Measurements from ENCODE around the gene SLC47A2. TPM values are rescaled to one million over a fixed set of nuclear protein-coding genes. Genes with fewer than 3 reads are reported as not detected.

SLC47A2 gene
- polyA plus RNA-seq, 1 donor from 2014 or later = not detected

DNA sequence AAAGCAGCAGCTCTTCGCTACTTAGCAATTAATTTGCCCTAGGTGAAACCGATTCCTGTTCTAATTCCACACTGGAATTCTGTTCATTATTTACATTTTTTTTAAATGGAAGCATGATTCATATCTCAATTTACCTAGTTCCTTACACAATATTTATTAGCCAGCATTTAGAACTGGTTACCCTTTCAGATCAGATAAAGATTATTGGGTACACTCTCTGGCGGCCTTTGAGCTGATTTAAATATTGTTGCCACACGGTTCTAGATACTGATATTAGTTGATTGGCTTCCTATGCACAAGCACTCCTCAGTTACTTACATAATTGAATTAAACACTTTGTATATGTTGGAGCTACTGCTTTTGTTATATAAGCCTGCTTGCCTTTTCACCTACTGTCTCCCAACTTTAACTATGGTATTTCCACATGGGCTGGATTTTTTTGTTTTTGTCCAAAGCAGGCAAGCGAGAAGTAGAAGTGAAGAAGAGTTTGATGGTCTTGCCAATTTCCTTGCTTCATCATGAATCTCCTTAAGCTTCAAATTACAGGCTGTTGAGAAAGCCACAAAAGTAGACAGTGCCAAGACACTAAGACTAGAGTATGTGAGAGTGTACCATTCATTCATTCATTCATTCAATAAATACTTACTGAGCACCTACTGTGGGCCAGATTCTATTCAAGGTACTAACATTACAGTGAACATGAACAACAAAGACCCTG lies 71.7 kb downstream of the SLC47A2 start:
- H3K9me3 ChIP-seq (ENCODE audit: low read length) = no peaks in the 10 kb centered on the region
- H4K20me1 ChIP-seq (ENCODE audit: insufficient read depth) = no peaks in the 10 kb centered on the region
- TF ChIP-seq RAD21 (conservative IDR thresholded peaks at IDR 0.05) (no peak), TAF1 (IDR thresholded peaks at IDR 0.05; ENCODE audit: low read depth) (no peak), CTCF (IDR thresholded peaks at IDR 0.05; ENCODE audit: poor library complexity, severe bottlenecking) (no peak)
- TF ChIP-seq, protein P1, sequence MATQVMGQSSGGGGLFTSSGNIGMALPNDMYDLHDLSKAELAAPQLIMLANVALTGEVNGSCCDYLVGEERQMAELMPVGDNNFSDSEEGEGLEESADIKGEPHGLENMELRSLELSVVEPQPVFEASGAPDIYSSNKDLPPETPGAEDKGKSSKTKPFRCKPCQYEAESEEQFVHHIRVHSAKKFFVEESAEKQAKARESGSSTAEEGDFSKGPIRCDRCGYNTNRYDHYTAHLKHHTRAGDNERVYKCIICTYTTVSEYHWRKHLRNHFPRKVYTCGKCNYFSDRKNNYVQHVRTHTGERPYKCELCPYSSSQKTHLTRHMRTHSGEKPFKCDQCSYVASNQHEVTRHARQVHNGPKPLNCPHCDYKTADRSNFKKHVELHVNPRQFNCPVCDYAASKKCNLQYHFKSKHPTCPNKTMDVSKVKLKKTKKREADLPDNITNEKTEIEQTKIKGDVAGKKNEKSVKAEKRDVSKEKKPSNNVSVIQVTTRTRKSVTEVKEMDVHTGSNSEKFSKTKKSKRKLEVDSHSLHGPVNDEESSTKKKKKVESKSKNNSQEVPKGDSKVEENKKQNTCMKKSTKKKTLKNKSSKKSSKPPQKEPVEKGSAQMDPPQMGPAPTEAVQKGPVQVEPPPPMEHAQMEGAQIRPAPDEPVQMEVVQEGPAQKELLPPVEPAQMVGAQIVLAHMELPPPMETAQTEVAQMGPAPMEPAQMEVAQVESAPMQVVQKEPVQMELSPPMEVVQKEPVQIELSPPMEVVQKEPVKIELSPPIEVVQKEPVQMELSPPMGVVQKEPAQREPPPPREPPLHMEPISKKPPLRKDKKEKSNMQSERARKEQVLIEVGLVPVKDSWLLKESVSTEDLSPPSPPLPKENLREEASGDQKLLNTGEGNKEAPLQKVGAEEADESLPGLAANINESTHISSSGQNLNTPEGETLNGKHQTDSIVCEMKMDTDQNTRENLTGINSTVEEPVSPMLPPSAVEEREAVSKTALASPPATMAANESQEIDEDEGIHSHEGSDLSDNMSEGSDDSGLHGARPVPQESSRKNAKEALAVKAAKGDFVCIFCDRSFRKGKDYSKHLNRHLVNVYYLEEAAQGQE (IDR thresholded peaks at IDR 0.05; ENCODE audit: borderline replicate concordance) = no peak
- no peaks in the 10 kb centered on the region for H3K9me2 ChIP-seq (ENCODE audit: insufficient read depth, low read length)
- H3K27me3 ChIP-seq (ENCODE audit: insufficient read depth, low read depth, low read length) = no peaks in the 10 kb centered on the region
- H3K36me3 ChIP-seq (ENCODE audit: insufficient read depth, low read length) = no peaks in the 10 kb centered on the region
- peaks cover 6% of the 10 kb centered on the region for H3F3A ChIP-seq (ENCODE audit: insufficient read depth, low read length, poor library complexity, severe bottlenecking)
- no peak overlapping the region for H2AFZ ChIP-seq (ENCODE audit: low read depth, low read length)
- no peak overlapping the region for H3K9ac ChIP-seq (ENCODE audit: low read length)
- no peak overlapping the region for H3K4me3 ChIP-seq (ENCODE audit: low read length)
- H3K4me2 ChIP-seq (ENCODE audit: low read length) = no peak overlapping the region
- peaks cover 7% of the 10 kb centered on the region for H3K79me2 ChIP-seq (replicated peaks; ENCODE audit: insufficient read depth, low read length)
- H3K27ac ChIP-seq (ENCODE audit: low read length) = no peak overlapping the region

DNA sequence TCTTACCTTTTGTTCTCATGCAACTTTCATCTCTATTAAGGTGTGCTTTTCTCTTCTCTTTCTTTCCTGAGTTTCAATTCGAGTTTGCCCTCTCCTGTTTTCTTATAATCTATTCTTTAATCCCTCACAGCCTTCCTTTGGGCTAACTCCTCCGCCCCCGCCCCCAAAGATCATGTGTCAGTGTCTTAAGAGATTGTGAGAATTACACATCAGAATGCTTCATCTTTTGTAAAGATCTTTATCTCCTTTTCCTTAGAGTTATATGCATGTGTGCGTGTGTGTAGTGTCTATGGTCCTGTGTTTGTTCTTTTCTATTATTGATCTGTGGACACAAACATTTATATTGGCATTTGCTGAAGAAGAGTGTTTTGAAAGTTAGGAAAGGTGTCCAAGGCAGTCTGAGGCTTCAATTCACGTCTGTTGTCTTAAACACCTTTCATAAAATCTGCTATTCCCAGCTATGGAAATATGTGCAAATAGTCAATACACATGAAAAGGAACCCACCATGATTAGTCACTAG lies 74.0 kb downstream of the SLC47A2 start:
- H3K9ac ChIP-seq (ENCODE audit: low read length) = no peak overlapping the region
- H3K4me2 ChIP-seq (ENCODE audit: low read length) = no peak overlapping the region
- H3K36me3 ChIP-seq (ENCODE audit: insufficient read depth, low read length) = no peaks in the 10 kb centered on the region
- H2AFZ ChIP-seq (ENCODE audit: low read depth, low read length) = no peak overlapping the region
- H3F3A ChIP-seq (ENCODE audit: insufficient read depth, low read length, poor library complexity, severe bottlenecking) = peaks cover under 1% of the 10 kb centered on the region
- H3K27ac ChIP-seq (ENCODE audit: low read length) = no peak overlapping the region
- H3K4me3 ChIP-seq (ENCODE audit: low read length) = no peak overlapping the region
- H3K79me2 ChIP-seq (replicated peaks; ENCODE audit: insufficient read depth, low read length) = no peaks in the 10 kb centered on the region
- no peaks in the 10 kb centered on the region for H3K9me2 ChIP-seq (ENCODE audit: insufficient read depth, low read length)
- no peaks in the 10 kb centered on the region for H3K27me3 ChIP-seq (ENCODE audit: insufficient read depth, low read depth, low read length)
- TF ChIP-seq CTCF (IDR thresholded peaks at IDR 0.05; ENCODE audit: poor library complexity, severe bottlenecking) = no peak
- TF ChIP-seq POLR2AphosphoS5 (IDR thresholded peaks at IDR 0.05) = no peak
- TF ChIP-seq TAF1 (IDR thresholded peaks at IDR 0.05; ENCODE audit: low read depth) = no peak
- no peak for TF ChIP-seq MXI1 (conservative IDR thresholded peaks at IDR 0.05; ENCODE audit: poor library complexity, severe bottlenecking)
- TF ChIP-seq EZH2 (IDR thresholded peaks at IDR 0.05; ENCODE audit: borderline replicate concordance, insufficient read depth, low read length, poor library complexity, severe bottlenecking) = no peak
- no peak for TF ChIP-seq SMC3 (conservative IDR thresholded peaks at IDR 0.05; ENCODE audit: poor library complexity)
- no peak for TF ChIP-seq EP300 (conservative IDR thresholded peaks at IDR 0.05; ENCODE audit: poor library complexity, severe bottlenecking)
- TF ChIP-seq, protein P1 (IDR thresholded peaks at IDR 0.05; ENCODE audit: borderline replicate concordance) = no peak
- TF ChIP-seq RAD21 (conservative IDR thresholded peaks at IDR 0.05) = no peak
- no peaks in the 10 kb centered on the region for H3K9me3 ChIP-seq (ENCODE audit: low read length)
- H4K20me1 ChIP-seq (ENCODE audit: insufficient read depth) = no peaks in the 10 kb centered on the region
